Left kidney (tissue), 2 donors: Measurements from ENCODE around the gene DYNLT2. TPM values are rescaled to one million over a fixed set of nuclear protein-coding genes. Genes with fewer than 3 reads are reported as not detected.
A peak's percentile ranks its signal among the peaks of the same experiment; 100 is the strongest.

Experiments
- DNase-seq: peaks from one replicate; pipeline ENCODE4 v3.0.0-alpha.2; 2013
- polyA plus RNA-seq: library from polyadenylated mRNA; unstranded; fragments of 120-200 nt; gene quantifications from one replicate; pipeline ENCODE4 v1.2.1, GENCODE V29; 2013; ENCODE audit not compliant: insufficient read length

DYNLT2 gene
- polyA plus RNA-seq, 1 donor: 8.5 TPM

- DNase-seq: no peak
Observed at GRCh38 chr6:169738976-169739529, 12.3 kb downstream of the DYNLT2 start.

DNA sequence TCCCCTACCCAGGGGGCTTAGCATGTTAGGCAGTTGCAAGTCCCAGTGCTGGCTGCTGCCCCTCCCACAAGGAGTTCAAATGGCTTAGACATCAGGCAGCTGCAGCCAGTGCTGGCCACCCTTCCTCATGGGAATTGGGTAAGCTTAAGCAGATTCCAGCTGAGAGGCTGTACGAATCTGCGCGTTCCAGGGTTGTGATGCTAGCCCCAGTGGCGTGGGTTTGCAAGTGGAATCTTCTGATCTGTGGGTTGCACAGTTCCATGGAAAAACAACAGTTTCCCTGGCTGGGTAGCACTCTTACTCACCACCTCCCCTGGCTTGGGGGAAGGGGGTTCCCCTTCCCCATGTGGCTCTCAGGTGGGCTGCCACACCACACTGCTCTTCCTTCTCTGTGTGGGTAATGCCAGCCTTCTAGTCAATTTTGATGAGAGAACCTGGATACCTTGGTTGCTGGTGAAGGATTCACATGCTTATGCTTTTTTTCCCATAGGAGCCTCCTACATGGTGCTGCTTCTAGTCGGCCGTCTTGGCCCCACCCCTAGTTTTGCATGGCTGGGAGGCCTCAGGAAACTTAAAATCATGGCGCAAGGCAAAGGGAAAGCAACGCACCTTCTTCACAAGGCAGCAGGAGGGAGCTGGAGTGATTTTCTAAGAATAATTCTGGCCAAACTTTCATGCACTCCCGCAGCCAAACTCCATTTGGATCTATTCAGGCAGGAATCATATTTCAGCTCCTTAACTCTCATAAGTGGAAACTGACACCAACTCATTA is 13.0 kb downstream of the DYNLT2 start:
- DNase-seq: no peak

DNA sequence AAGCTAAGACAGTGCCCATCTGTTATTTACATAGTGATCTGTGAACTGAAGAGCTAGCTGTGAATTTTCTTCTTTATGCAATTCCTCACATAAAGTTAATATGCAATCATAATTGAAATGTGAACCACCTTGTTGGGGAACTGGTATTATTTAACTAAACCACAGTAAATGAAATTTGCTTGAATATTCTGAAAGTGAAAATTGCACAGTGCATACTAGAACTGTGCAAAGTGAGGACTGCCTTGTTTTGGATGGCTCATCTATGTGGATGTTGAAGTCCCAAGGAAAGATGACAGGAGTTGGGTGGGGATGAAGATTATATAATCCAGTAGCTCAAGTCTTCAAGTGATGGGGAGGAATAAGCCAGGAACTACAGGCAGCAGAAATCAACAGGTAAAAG is 21.4 kb downstream of the DYNLT2 start:
- DNase-seq: no peak

DNA sequence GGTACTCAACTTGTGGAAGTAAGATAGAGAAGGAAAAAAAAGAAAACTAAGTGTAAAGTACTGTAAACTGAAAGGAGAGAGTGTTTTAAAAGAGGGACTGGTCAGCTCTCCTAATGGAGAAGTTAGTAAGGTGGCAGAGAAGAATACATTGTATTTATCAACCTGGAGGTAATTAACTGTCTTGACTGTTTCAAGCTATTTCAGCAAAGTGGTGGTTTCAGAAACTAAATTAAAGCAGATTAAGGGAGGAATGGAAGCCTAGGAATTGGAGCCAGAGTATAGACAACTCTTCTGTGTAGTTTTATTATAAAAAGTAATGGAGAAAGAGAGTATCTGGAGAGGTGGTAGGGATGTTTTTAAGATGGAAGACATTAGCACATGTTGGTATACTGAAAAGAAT is 24.4 kb downstream of the DYNLT2 start:
- DNase-seq: no peak

GRCh38 chr6:169726049-169726400 is 25.3 kb downstream of the DYNLT2 start:
- DNase-seq: no peak

DNA sequence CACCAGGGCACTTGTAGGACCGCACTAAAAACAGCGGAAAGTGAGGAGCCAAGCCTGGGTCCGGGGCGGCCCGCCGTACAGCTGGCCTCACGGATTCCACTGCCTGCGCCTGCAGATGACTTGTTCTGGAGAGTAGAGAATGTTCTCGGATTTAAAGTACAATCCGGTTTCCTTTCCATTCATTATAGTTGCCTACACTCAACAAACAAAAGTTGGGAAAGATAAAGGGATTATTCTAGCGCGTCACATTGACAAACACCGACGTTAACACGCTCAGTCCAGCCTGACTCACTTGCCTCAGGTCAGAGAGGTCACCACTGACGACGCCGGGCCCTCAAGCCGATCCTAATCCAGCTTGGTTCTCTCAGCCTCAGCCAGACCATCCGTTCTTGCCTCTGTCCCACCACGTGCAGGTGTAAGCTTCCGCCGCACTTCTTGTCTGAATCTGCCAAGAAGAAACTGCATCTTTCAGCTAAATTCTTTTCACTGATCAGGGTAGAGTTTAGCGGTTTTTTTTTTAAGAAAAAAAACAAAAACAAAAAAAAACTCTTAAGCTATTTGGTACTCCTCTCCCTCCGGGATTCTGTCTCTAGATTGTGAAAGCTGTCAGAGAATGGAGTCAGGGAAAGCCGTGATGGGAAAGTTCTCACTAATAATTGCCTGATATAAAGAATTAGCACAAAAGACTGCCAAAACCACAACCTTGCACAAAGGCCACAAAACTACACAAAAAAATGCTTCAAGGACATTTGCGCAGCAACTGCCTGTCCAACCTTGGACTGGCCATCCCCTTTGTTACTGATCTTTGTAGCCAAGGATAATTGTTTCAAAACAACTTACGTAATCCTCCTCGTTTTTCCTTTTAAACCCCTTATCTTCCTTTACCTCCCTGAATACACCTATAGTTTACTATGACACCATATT is 26.0 kb downstream of the DYNLT2 start:
- peak; percentile 49 for DNase-seq

GRCh38 chr6:169724494-169725124 is 26.8 kb downstream of the DYNLT2 start, which contains the start of gene PHF10:
TSS of gene PHF10 (minus strand) at chr6:169724500. CDS start at chr6:169723931, 569 bp downstream.
- DNase-seq: peak; percentile 76

DNA sequence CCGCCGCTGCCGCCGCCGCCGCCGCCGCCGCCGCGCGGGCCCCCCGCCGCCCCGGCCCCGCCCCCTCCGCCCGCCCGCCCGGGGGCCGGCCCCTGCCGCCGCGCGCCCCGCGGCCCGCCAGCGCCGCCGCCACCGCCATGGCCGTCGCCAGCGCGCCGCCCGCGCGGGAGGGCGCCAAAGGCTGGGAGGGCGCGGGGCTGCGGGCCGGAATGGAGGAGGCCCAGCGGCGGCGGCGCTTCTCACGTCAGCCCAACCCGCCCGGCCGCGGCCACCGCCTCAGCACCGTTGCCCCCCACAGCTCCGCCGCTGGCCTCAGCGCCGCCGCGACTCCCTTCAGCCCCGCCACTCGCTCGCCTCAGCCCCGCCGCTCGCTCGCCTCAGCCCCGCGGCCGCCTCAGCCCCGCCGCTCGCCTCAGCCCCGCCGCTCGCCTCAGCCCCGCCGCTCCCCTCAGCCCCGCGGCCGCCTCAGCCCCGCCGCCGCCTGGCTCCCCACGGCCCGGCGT is 27.3 kb downstream of the DYNLT2 start:
- no peak for DNase-seq

GRCh38 chr6:169723200-169723909 is 28.0 kb downstream of the DYNLT2 start:
- DNase-seq: peak; percentile 66

- DNase-seq: peak; percentile 26
Observed at GRCh38 chr6:169722362-169723199, 28.8 kb downstream of the DYNLT2 start.

- DNase-seq: no peak
Observed at GRCh38 chr6:169720207-169720855, 31.0 kb downstream of the DYNLT2 start.

DNA sequence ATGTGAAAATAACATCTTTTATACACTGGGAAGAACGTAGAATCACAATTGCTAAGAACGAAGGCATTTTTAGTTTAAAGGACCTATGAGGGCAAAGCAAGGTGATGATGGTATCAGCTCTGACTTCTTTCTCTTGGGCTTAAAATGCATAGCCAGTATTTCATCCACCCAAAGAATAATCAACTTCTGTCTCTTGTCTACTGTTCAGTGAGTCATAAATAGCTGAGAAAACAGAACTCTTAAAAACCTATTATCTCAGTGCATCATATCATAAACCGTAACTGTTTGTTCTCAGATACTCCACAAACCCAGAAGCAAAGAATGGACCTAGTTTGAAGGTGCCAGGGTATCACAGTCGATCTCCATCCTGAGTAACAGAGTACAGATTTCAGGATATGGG is 32.3 kb downstream of the DYNLT2 start:
- no peak for DNase-seq

- DNase-seq: no peak
Observed at GRCh38 chr6:169714595-169714994, 36.8 kb downstream of the DYNLT2 start.

DNA sequence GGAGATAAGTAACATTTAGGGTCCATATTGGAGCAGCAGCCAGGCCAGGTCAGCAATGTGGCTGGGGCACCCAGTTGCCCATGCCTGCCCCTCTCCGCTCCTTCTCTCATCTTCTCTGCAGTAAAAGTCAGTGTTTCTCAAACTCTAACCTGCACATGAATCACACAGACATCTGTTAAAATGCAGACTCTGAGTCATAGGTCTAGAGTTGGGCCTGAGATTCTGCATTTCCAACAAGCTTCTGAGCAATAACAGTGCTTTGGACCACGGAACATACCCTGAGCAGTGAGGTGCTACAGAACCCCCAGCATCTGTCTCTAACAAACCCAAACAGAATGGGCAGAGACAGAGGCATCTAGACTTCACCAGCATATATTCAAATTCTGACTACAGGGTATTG is 37.2 kb downstream of the DYNLT2 start:
- no peak for DNase-seq

DNA sequence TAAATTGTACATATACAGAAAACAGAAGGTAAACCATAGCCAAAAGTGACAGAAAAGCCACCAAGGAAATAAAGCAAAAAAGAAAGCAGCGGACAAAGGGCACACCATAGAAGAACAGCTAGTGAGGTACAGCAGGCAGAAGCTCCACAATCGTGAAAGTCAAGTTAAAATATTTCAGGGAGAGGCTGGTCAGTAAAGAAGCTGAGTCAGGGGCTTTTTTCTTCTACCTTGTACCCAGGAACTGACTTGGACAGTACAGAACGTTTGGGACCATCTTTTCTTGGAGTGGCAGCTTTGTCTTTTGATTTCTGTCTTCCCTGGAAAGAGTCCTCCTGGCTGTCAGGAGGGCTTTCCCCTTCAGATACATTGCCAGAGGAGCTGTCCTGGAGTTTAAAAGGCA is 41.4 kb downstream of the DYNLT2 start:
- no peak for DNase-seq

DNA sequence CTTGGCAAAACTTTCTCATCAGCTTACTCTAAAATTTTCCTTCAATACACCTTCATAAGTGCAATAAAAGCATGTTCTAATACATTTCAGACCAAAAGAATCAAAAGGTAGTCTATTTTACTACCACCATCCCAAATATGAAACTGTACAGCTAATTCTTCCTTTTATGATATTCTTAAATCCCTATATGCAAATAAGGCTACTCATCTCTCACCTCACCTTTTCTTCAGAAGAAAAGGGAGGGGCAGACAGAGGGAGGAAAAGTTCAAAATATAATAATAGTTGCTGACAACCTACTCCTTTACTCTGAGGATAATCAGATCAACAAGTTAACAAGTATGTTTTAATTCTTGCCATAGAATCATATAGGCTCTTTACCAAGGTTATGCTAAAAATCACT is 42.1 kb downstream of the DYNLT2 start:
- DNase-seq: no peak

DNA sequence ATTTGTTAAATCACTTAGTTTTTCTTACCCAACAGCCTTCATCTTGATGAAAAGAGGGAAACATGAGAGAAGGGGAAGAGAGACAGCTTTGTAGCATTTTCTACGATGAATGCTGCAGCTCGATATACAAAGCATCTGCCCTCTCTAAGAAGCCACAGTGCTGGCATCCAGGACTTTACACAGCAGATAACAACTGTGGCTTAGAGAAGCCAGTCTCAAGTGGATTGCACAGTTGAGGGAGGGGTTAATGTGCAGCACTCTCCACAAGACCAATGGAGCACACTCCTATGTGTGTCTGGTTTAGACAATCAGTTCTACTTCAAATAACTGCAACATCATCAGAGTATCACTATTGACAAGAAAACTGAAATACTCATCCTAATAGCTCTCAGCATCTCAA is 43.6 kb downstream of the DYNLT2 start:
- DNase-seq: no peak

- no peak for DNase-seq
Observed at GRCh38 chr6:169702840-169703246, 48.5 kb downstream of the DYNLT2 start.

- DNase-seq: peak; percentile 94
Observed at GRCh38 chr6:169701954-169702839, 49.2 kb downstream of the DYNLT2 start, which contains the start of the genes C6orf120 and WDR27. TSS of gene C6orf120 (plus strand) at chr6:169702126. CDS start at chr6:169702460, 334 bp downstream. TSS of gene WDR27 (minus strand) at chr6:169702029. CDS start at chr6:169689005, 13,024 bp downstream.
